ENCODE data around the gene EXOG.

EXOG gene

GRCh38 chr3:38528457-38528856 lies 32.3 kb downstream of the EXOG start:
- no peaks in the 10 kb centered on the region for H3K27me3 ChIP-seq (ENCODE audit: insufficient read depth, low read length)
- H2BK5ac ChIP-seq (ENCODE audit: low read depth, low read length, poor library complexity), result no peak overlapping the region
- H3K9ac ChIP-seq (ENCODE audit: low read length), result peak overlapping the region; percentile 44
- no peaks in the 10 kb centered on the region for H3K79me2 ChIP-seq (ENCODE audit: control insufficient read depth, insufficient read depth, low read length, poor library complexity)
- H3K4me3 ChIP-seq (ENCODE audit: low read depth, low read length), result no peak overlapping the region
- no peak overlapping the region for H3K4me2 ChIP-seq (ENCODE audit: low read length)
- peaks cover 2 to 7% of the 10 kb centered on the region in 2 experiments for H3K36me3 ChIP-seq (ENCODE audit: control insufficient read depth in 1 of 2, insufficient read depth in 2 of 2, low read length in 2 of 2)
- H3K9me3 ChIP-seq (ENCODE audit: insufficient read depth, low read depth, low read length), result peaks cover 4% of the 10 kb centered on the region
- no peak overlapping the region for H3K14ac ChIP-seq (ENCODE audit: low read length)
- no CpG with 5 or more reads among the region's 1 CpG for WGBS (ENCODE audit: extremely low coverage, insufficient coverage, insufficient read length)
- H3K27ac ChIP-seq (ENCODE audit: low read depth, low read length), result no peak overlapping the region
- H3K4me1 ChIP-seq (ENCODE audit: control insufficient read depth in 1 of 2, insufficient read depth in 2 of 2, low read length in 2 of 2), result peaks cover 6 to 9% of the 10 kb centered on the region in 2 experiments
- no peak for DNase-seq
- no peak overlapping the region for H2BK120ac ChIP-seq (ENCODE audit: insufficient read depth, low read length, poor library complexity)
- no peak overlapping the region for H3K4ac ChIP-seq (ENCODE audit: low read depth, low read length)
- H4K8ac ChIP-seq (ENCODE audit: low read depth, low read length), result no peak overlapping the region
- H4K12ac ChIP-seq (ENCODE audit: low read depth, low read length), result no peak overlapping the region
- H2AFZ ChIP-seq (ENCODE audit: insufficient read depth, low read length, poor library complexity), result no peak overlapping the region
- H3K18ac ChIP-seq (ENCODE audit: low read length), result no peak overlapping the region
- no peak overlapping the region for H3K23ac ChIP-seq (ENCODE audit: low read length)
- H2AK5ac ChIP-seq (ENCODE audit: low read length), result no peak overlapping the region
- peaks cover 8% of the 10 kb centered on the region for H3K79me1 ChIP-seq (ENCODE audit: low read length)
- H2BK12ac ChIP-seq (ENCODE audit: low read length), result no peak overlapping the region
- H4K91ac ChIP-seq (ENCODE audit: low read depth, low read length), result no peak overlapping the region

- Histone ChIP-seq H3K9ac (ENCODE audit: low read length) (no peak overlapping the region), H3K27ac (ENCODE audit: low read depth, low read length) (no peak overlapping the region), H3K79me1 (ENCODE audit: low read length) (no peaks in the 10 kb centered on the region), H3K4ac (ENCODE audit: low read depth, low read length) (no peak overlapping the region), H3K9me3 (ENCODE audit: insufficient read depth, low read depth, low read length) (peaks cover 4% of the 10 kb centered on the region), H3K23ac (ENCODE audit: low read length) (no peak overlapping the region), H3K27me3 (ENCODE audit: insufficient read depth, low read length) (no peaks in the 10 kb centered on the region), H4K8ac (ENCODE audit: low read depth, low read length) (no peak overlapping the region), H4K91ac (ENCODE audit: low read depth, low read length) (no peak overlapping the region), H2AFZ (ENCODE audit: insufficient read depth, low read length, poor library complexity) (no peak overlapping the region), H3K79me2 (ENCODE audit: control insufficient read depth, insufficient read depth, low read length, poor library complexity) (no peaks in the 10 kb centered on the region), H2BK120ac (ENCODE audit: insufficient read depth, low read length, poor library complexity) (no peak overlapping the region), H3K4me3 (ENCODE audit: low read depth, low read length) (no peak overlapping the region), H4K12ac (ENCODE audit: low read depth, low read length) (no peak overlapping the region), H2BK5ac (ENCODE audit: low read depth, low read length, poor library complexity) (no peak overlapping the region), H3K14ac (ENCODE audit: low read length) (no peak overlapping the region), H2BK12ac (ENCODE audit: low read length) (no peak overlapping the region), H3K36me3 (ENCODE audit: control insufficient read depth in 1 of 2, insufficient read depth in 2 of 2, low read length in 2 of 2) (peaks cover 0 to 5% of the 10 kb centered on the region in 2 experiments), H3K18ac (ENCODE audit: low read length) (no peak overlapping the region), H3K4me1 (ENCODE audit: control insufficient read depth in 1 of 2, insufficient read depth in 2 of 2, low read length in 2 of 2) (no peaks in the 10 kb centered on the region), H2AK5ac (ENCODE audit: low read length) (no peak overlapping the region), H3K4me2 (ENCODE audit: low read length) (no peak overlapping the region)
- no CpG with 5 or more reads among the region's 3 CpGs for WGBS (ENCODE audit: extremely low coverage, insufficient coverage, insufficient read length)
- no peak for DNase-seq
These were observed 36.4 kb downstream of the EXOG start for GRCh38 chr3:38532529-38532928.

GRCh38 chr3:38533285-38533976 lies 37.3 kb downstream of the EXOG start:
- Histone ChIP-seq H3K9me3 (ENCODE audit: insufficient read depth, low read depth, low read length) (peaks cover 1% of the 10 kb centered on the region), H2AFZ (ENCODE audit: insufficient read depth, low read length, poor library complexity) (no peak overlapping the region), H4K91ac (ENCODE audit: low read depth, low read length) (no peak overlapping the region), H3K27me3 (ENCODE audit: insufficient read depth, low read length) (no peaks in the 10 kb centered on the region), H3K9ac (ENCODE audit: low read length) (no peak overlapping the region), H3K4ac (ENCODE audit: low read depth, low read length) (no peak overlapping the region), H3K14ac (ENCODE audit: low read length) (no peak overlapping the region), H2AK5ac (ENCODE audit: low read length) (no peak overlapping the region), H3K79me2 (ENCODE audit: control insufficient read depth, insufficient read depth, low read length, poor library complexity) (no peaks in the 10 kb centered on the region), H2BK12ac (ENCODE audit: low read length) (no peak overlapping the region), H2BK5ac (ENCODE audit: low read depth, low read length, poor library complexity) (no peak overlapping the region), H3K4me3 (ENCODE audit: low read depth, low read length) (no peak overlapping the region), H3K27ac (ENCODE audit: low read depth, low read length) (no peak overlapping the region), H3K4me2 (ENCODE audit: low read length) (no peak overlapping the region), H2BK120ac (ENCODE audit: insufficient read depth, low read length, poor library complexity) (no peak overlapping the region), H3K18ac (ENCODE audit: low read length) (no peak overlapping the region), H3K79me1 (ENCODE audit: low read length) (no peaks in the 10 kb centered on the region), H3K23ac (ENCODE audit: low read length) (no peak overlapping the region), H3K4me1 (ENCODE audit: control insufficient read depth in 1 of 2, insufficient read depth in 2 of 2, low read length in 2 of 2) (no peaks in the 10 kb centered on the region), H4K12ac (ENCODE audit: low read depth, low read length) (no peak overlapping the region), H4K8ac (ENCODE audit: low read depth, low read length) (no peak overlapping the region), H3K36me3 (ENCODE audit: control insufficient read depth in 1 of 2, insufficient read depth in 2 of 2, low read length in 2 of 2) (peaks cover 0 to under 1% of the 10 kb centered on the region in 2 experiments)
- no CpG with 5 or more reads among the region's 13 CpGs for WGBS (ENCODE audit: extremely low coverage, insufficient coverage, insufficient read length)
- DNase-seq, result no peak

- Histone ChIP-seq H4K8ac (ENCODE audit: low read depth, low read length) (no peak overlapping the region), H2BK120ac (ENCODE audit: insufficient read depth, low read length, poor library complexity) (no peak overlapping the region), H3K4ac (ENCODE audit: low read depth, low read length) (no peak overlapping the region), H2BK5ac (ENCODE audit: low read depth, low read length, poor library complexity) (no peak overlapping the region), H3K4me1 (ENCODE audit: control insufficient read depth in 1 of 2, insufficient read depth in 2 of 2, low read length in 2 of 2) (no peaks in the 10 kb centered on the region), H3K14ac (ENCODE audit: low read length) (no peak overlapping the region), H3K27me3 (ENCODE audit: insufficient read depth, low read length) (no peaks in the 10 kb centered on the region), H2AFZ (ENCODE audit: insufficient read depth, low read length, poor library complexity) (no peak overlapping the region), H2BK12ac (ENCODE audit: low read length) (no peak overlapping the region), H3K27ac (ENCODE audit: low read depth, low read length) (no peak overlapping the region), H3K9me3 (ENCODE audit: insufficient read depth, low read depth, low read length) (no peaks in the 10 kb centered on the region), H3K23ac (ENCODE audit: low read length) (no peak overlapping the region), H3K36me3 (ENCODE audit: control insufficient read depth in 1 of 2, insufficient read depth in 2 of 2, low read length in 2 of 2) (no peaks in the 10 kb centered on the region), H3K79me1 (ENCODE audit: low read length) (no peaks in the 10 kb centered on the region), H3K4me2 (ENCODE audit: low read length) (no peak overlapping the region), H3K9ac (ENCODE audit: low read length) (no peak overlapping the region), H3K79me2 (ENCODE audit: control insufficient read depth, insufficient read depth, low read length, poor library complexity) (no peaks in the 10 kb centered on the region), H4K12ac (ENCODE audit: low read depth, low read length) (no peak overlapping the region), H3K18ac (ENCODE audit: low read length) (no peak overlapping the region), H4K91ac (ENCODE audit: low read depth, low read length) (no peak overlapping the region), H3K4me3 (ENCODE audit: low read depth, low read length) (no peak overlapping the region), H2AK5ac (ENCODE audit: low read length) (no peak overlapping the region)
- no CpG with 5 or more reads among the region's 2 CpGs for WGBS (ENCODE audit: extremely low coverage, insufficient coverage, insufficient read length)
- no peak for DNase-seq
These were observed 38.0 kb downstream of the EXOG start for GRCh38 chr3:38534180-38534579.
